Erythroblast (primary cell): ENCODE results near the gene CDC45.

Experiments
- GATA1 ChIP-seq: IDR thresholded peaks from 2 replicates; pipeline ENCODE4 v1.6.1; 2011; ENCODE audit warnings: low read depth, mild to moderate bottlenecking, control low read depth, low read length, moderate library complexity
- POLR2A ChIP-seq: IDR thresholded peaks from 2 replicates; pipeline ENCODE4 v1.6.1; 2011; ENCODE audit warnings: mild to moderate bottlenecking, low read length

- TF ChIP-seq POLR2A: no peak
- no peak for TF ChIP-seq GATA1
Observed at GRCh38 chr22:19515654-19516377, 36.1 kb downstream of the CDC45 start.
